ENCODE results near the gene SHCBP1L.
"Not testable (repeated sequence)": the region's sequence is repeated elsewhere in the genome, so short reads cannot be mapped to it uniquely, and the experiment has no call there.

The SHCBP1L gene

GRCh38 chr1:182965096-182965495 is 12.1 kb upstream of the SHCBP1L start:
- no peak for DNase-seq (ENCODE audit: low read depth, low spot score)

GRCh38 chr1:182962554-182963115 is 9.7 kb upstream of the SHCBP1L start:
- peak; percentile 82 for DNase-seq (ENCODE audit: low read depth, low spot score)

- no peak for DNase-seq (ENCODE audit: low read depth, low spot score)
Measured at GRCh38 chr1:182960046-182960445, 7.1 kb upstream of the SHCBP1L start.

GRCh38 chr1:182957902-182958395 is 5.0 kb upstream of the SHCBP1L start:
- DNase-seq (ENCODE audit: low read depth, low spot score): no peak

- DNase-seq (ENCODE audit: low read depth, low spot score): no peak
Measured at GRCh38 chr1:182956708-182957365, 3.9 kb upstream of the SHCBP1L start.

- DNase-seq (ENCODE audit: low read depth, low spot score): peak; percentile 33
Measured at GRCh38 chr1:182955596-182956588, 2.9 kb upstream of the SHCBP1L start.

GRCh38 chr1:182953826-182954225 is 860 bp upstream of the SHCBP1L start:
- DNase-seq (ENCODE audit: low read depth, low spot score): no peak

GRCh38 chr1:182943336-182943735 is 9.6 kb downstream of the SHCBP1L start:
- DNase-seq (ENCODE audit: low read depth, low spot score): not testable (repeated sequence)

- not testable (repeated sequence) for DNase-seq (ENCODE audit: low read depth, low spot score)
Measured at GRCh38 chr1:182942145-182942544, 10.8 kb downstream of the SHCBP1L start.

GRCh38 chr1:182939413-182939812 is 13.6 kb downstream of the SHCBP1L start:
- no peak for DNase-seq (ENCODE audit: low read depth, low spot score)

- no peak for DNase-seq (ENCODE audit: low read depth, low spot score)
Measured at GRCh38 chr1:182935716-182936115, 17.2 kb downstream of the SHCBP1L start.

GRCh38 chr1:182930985-182931384 is 22.0 kb downstream of the SHCBP1L start:
- DNase-seq (ENCODE audit: low read depth, low spot score): no peak

GRCh38 chr1:182927693-182928433 is 25.1 kb downstream of the SHCBP1L start:
- DNase-seq (ENCODE audit: low read depth, low spot score): no peak

- no peak for DNase-seq (ENCODE audit: low read depth, low spot score)
Measured at GRCh38 chr1:182925661-182926060, 27.3 kb downstream of the SHCBP1L start.

- DNase-seq (ENCODE audit: low read depth, low spot score): no peak
Measured at GRCh38 chr1:182917378-182917777, 35.6 kb downstream of the SHCBP1L start.

- no peak for DNase-seq (ENCODE audit: low read depth, low spot score)
Measured at GRCh38 chr1:182913401-182913800, 39.6 kb downstream of the SHCBP1L start.

GRCh38 chr1:182910143-182910542 is 42.8 kb downstream of the SHCBP1L start:
- no peak for DNase-seq (ENCODE audit: low read depth, low spot score)

- DNase-seq (ENCODE audit: low read depth, low spot score): no peak
Measured at GRCh38 chr1:182909578-182909977, 43.4 kb downstream of the SHCBP1L start.

GRCh38 chr1:182905321-182905720 is 47.6 kb downstream of the SHCBP1L start:
- DNase-seq (ENCODE audit: low read depth, low spot score): no peak

- not testable (repeated sequence) for DNase-seq (ENCODE audit: low read depth, low spot score)
Measured at GRCh38 chr1:182901946-182902345, 51.0 kb downstream of the SHCBP1L start.

GRCh38 chr1:182897696-182898095 is 55.3 kb downstream of the SHCBP1L start:
- DNase-seq (ENCODE audit: low read depth, low spot score): no peak

Data from smooth muscle cell of the brain vasculature (primary cell).